NT2/D1 (cell line): Measurements from ENCODE around the gene CKB.

Source experiments
- SUZ12 ChIP-seq: IDR thresholded peaks from 2 replicates; pipeline ENCODE4 v1.6.1; 2011; ENCODE audit not compliant: insufficient read length, insufficient read depth; ENCODE audit errors: extremely low read depth
- YY1 ChIP-seq: IDR thresholded peaks from 2 replicates; pipeline ENCODE4 v1.6.1; 2011; ENCODE audit not compliant: insufficient read length, insufficient read depth
- ZNF274 ChIP-seq: IDR thresholded peaks from 2 replicates; pipeline ENCODE4 v1.6.1; 2011; ENCODE audit warnings: mild to moderate bottlenecking, low read depth, low read length

DNA sequence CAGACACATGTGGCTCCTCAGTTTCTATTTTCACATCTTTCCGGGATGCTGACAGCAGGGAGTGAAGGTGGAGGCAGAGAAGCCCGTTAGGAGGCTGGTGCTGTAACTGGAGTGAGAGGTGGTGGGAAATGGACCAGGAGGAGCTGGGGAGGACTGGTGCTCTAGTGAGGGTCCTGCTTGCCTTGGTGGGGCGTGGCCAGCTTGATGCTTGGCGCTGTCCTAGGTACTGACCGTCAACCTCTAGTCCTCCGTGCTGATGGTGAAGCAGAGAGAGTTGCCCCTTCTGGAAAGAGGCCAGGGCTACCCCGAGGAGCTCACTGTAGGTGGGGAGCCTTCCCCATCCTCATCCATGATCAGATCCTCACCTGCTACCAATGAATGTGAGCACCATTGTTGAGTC is 7.8 kb upstream of the CKB start:
- no peak for TF ChIP-seq SUZ12
- TF ChIP-seq YY1, result no peak
- TF ChIP-seq ZNF274, result no peak
